ENCODE measurements around the gene ZC3H18. TPM values are rescaled to one million over a fixed set of nuclear protein-coding genes. Genes with fewer than 3 reads are reported as not detected.

ZC3H18 gene
- total and polyA plus RNA-seq, 5 donors from 2014 or later: 10.9 to 162 (median 13.6) TPM

DNA sequence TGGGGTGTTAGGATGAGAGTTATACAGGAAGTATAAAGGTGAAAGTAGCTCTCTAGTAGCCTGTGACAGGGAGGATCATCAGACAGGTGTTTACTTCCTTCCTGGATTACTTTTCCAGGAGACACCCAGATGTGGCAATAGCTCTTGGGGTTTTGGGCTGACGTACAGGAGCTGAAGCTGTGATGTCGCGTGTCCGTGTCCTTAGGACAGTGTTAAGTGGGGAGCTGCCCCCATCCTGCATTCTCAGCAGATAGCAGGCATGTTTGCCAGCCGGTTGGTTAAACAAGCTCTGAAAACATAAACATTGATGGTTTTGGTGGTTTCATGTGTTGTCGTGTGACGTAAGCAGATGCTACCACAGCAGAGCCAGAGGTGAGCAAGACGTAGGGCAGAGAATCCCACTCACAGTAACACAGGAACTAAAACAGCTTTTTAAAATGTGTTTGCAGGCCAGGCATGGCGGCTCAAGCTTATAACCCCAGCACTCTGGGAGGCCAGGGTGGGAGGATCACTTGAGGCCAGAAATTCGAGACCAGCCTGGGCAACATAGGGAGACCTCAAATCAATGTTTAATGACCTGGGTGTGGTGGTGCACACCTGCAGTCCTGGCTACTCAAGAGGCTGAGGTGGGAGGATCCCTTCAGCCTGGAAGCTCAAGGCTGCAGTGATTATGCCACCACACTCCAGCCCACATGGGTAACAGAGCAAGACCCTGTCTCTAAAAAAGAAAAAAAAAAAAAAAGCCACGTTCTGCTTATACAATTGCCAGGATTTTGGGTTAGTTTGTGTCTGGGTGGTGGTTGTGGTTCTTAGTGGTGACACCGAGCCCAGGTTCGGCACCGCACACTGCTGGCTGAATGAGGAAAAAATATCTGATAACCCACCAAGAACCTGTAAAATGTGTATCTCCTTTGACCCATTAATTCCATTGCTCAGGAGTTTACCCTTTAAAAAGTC is 49.9 kb downstream of the ZC3H18 start:
- peak; percentile 68 to 85 (median 69) for DNase-seq
- Mint-ChIP-seq H3K27me3 (no peaks in the 10 kb centered on the region), H3K4me1 (peaks cover 8 to 36% (median 27%) of the 10 kb centered on the region in 4 donors), H3K27ac (peak overlapping the region; percentile 94 to 98 (median 95)), H3K9me3 (no peaks in the 10 kb centered on the region), H3K36me3 (peaks cover 3% of the 10 kb centered on the region), H3K4me3 (peak overlapping the region; percentile 40 to 78 (median 60))
- peaks cover 30% of the 10 kb centered on the region for H3K4me1 ChIP-seq (ENCODE audit: control insufficient read depth, insufficient read depth, low read length, poor library complexity, severe bottlenecking)
- H3K4me3 ChIP-seq (ENCODE audit: low read depth, low read length): peak overlapping the region; percentile 6
- peak overlapping the region; percentile 78 for H3K27ac ChIP-seq (ENCODE audit: insufficient read depth, low read length, poor library complexity, severe bottlenecking)
- peak; percentile 78 to 87 for ATAC-seq (ENCODE audit: low read depth in 2 of 2)
- no peaks in the 10 kb centered on the region for H3K9me3 ChIP-seq (ENCODE audit: control insufficient read depth in 2 of 2, low read length in 2 of 2)
- no peaks in the 10 kb centered on the region for H3K27me3 ChIP-seq (ENCODE audit: control insufficient read depth, insufficient read depth, low read length)
- peaks cover 63% of the 10 kb centered on the region for H3K36me3 ChIP-seq (ENCODE audit: control insufficient read depth, insufficient read depth, low read length)

GRCh38 chr16:88622125-88622524 is 51.9 kb downstream of the ZC3H18 start:
- no peak overlapping the region for H3K4me3 ChIP-seq (ENCODE audit: low read depth, low read length)
- Mint-ChIP-seq H3K27ac (peak overlapping the region in 2 of 3 donors; percentile 52 to 68), H3K36me3 (peaks cover 10% of the 10 kb centered on the region), H3K27me3 (no peaks in the 10 kb centered on the region), H3K4me3 (no peak overlapping the region), H3K9me3 (no peaks in the 10 kb centered on the region), H3K4me1 (peaks cover 8 to 34% (median 21%) of the 10 kb centered on the region in 4 donors)
- ATAC-seq (ENCODE audit: low read depth in 2 of 2) (no peak), DNase-seq (no peak)
- H3K4me1 ChIP-seq (ENCODE audit: control insufficient read depth, insufficient read depth, low read length, poor library complexity, severe bottlenecking): peaks cover 33% of the 10 kb centered on the region
- H3K36me3 ChIP-seq (ENCODE audit: control insufficient read depth, insufficient read depth, low read length): peaks cover 61% of the 10 kb centered on the region
- H3K27me3 ChIP-seq (ENCODE audit: control insufficient read depth, insufficient read depth, low read length): no peaks in the 10 kb centered on the region
- H3K9me3 ChIP-seq (ENCODE audit: control insufficient read depth in 2 of 2, low read length in 2 of 2): no peaks in the 10 kb centered on the region
- peak overlapping the region; percentile 51 for H3K27ac ChIP-seq (ENCODE audit: insufficient read depth, low read length, poor library complexity, severe bottlenecking)

GRCh38 chr16:88622866-88623265 is 52.7 kb downstream of the ZC3H18 start:
- Histone ChIP-seq H3K4me3 (ENCODE audit: low read depth, low read length) (no peak overlapping the region), H3K36me3 (ENCODE audit: control insufficient read depth, insufficient read depth, low read length) (peaks cover 62% of the 10 kb centered on the region), H3K27ac (ENCODE audit: insufficient read depth, low read length, poor library complexity, severe bottlenecking) (no peak overlapping the region), H3K4me1 (ENCODE audit: control insufficient read depth, insufficient read depth, low read length, poor library complexity, severe bottlenecking) (peaks cover 33% of the 10 kb centered on the region), H3K9me3 (ENCODE audit: control insufficient read depth in 2 of 2, low read length in 2 of 2) (no peaks in the 10 kb centered on the region), H3K27me3 (ENCODE audit: control insufficient read depth, insufficient read depth, low read length) (no peaks in the 10 kb centered on the region)
- ATAC-seq (ENCODE audit: low read depth in 2 of 2) (no peak), DNase-seq (no peak)
- Mint-ChIP-seq H3K27ac (no peak overlapping the region), H3K9me3 (peaks cover 0 to 2% (median 0%) of the 10 kb centered on the region in 7 donors), H3K4me1 (peaks cover 8 to 33% (median 20%) of the 10 kb centered on the region in 4 donors), H3K27me3 (no peaks in the 10 kb centered on the region), H3K4me3 (peak overlapping the region in 1 of 4 donors; percentile 74), H3K36me3 (peaks cover 14% of the 10 kb centered on the region)

DNA sequence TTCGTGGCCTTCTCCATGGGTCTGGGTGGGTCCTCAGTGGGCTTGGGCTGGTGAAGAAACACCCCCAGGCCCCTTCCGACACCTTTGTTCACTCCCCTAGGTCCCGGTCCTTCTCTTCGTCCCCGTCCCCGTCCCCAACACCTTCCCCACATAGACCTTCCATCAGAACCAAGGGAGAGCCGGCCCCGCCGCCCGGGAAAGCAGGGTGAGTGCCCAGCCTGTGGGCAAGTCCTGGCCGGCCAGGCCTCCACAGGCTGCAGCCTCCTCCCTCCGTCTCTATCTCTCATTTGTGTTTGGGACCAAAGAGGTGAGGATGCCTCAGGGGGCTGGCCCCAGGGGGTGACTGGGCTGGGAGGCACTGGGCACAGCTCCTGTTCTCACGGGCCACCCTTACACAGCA is 53.7 kb downstream of the ZC3H18 start:
- ATAC-seq (ENCODE audit: low read depth in 2 of 2) (no peak), DNase-seq (no peak)
- peaks cover 8 to 23% (median 16%) of the 10 kb centered on the region in 4 donors for H3K4me1 Mint-ChIP-seq
- Histone ChIP-seq H3K27me3 (ENCODE audit: control insufficient read depth, insufficient read depth, low read length) (no peaks in the 10 kb centered on the region), H3K9me3 (ENCODE audit: control insufficient read depth in 2 of 2, low read length in 2 of 2) (no peaks in the 10 kb centered on the region), H3K4me1 (ENCODE audit: control insufficient read depth, insufficient read depth, low read length, poor library complexity, severe bottlenecking) (peaks cover 30% of the 10 kb centered on the region), H3K27ac (ENCODE audit: insufficient read depth, low read length, poor library complexity, severe bottlenecking) (no peak overlapping the region), H3K36me3 (ENCODE audit: control insufficient read depth, insufficient read depth, low read length) (peaks cover 63% of the 10 kb centered on the region), H3K4me3 (ENCODE audit: low read depth, low read length) (no peak overlapping the region)
- H3K36me3 Mint-ChIP-seq: peaks cover 13% of the 10 kb centered on the region
- peaks cover 0 to 2% (median 0%) of the 10 kb centered on the region in 7 donors for H3K9me3 Mint-ChIP-seq
- H3K27ac Mint-ChIP-seq: peak overlapping the region in 1 of 3 donors; percentile 15
- H3K4me3 Mint-ChIP-seq: no peak overlapping the region
- no peaks in the 10 kb centered on the region for H3K27me3 Mint-ChIP-seq

DNA sequence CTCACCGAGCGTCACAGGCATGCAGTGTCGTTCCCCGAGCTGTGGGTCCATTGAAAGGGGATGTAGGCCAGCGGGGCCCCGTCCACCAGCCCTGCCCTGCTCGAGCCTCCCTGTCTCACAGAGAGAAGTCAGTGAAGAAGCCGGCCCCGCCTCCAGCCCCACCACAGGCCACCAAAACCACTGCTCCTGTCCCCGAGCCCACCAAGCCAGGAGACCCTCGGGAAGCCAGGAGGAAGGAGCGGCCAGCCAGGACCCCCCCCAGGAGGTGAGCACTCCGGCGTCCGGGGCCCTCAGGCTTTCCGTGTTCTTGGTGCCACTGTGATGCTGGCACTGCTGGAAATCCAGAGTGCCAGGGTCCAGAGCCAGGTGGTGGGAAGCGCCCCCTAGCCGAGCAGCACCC is 54.3 kb downstream of the ZC3H18 start:
- Histone ChIP-seq H3K4me1 (ENCODE audit: control insufficient read depth, insufficient read depth, low read length, poor library complexity, severe bottlenecking) (peaks cover 24% of the 10 kb centered on the region), H3K9me3 (ENCODE audit: control insufficient read depth in 2 of 2, low read length in 2 of 2) (no peaks in the 10 kb centered on the region), H3K27me3 (ENCODE audit: control insufficient read depth, insufficient read depth, low read length) (no peaks in the 10 kb centered on the region), H3K36me3 (ENCODE audit: control insufficient read depth, insufficient read depth, low read length) (peaks cover 64% of the 10 kb centered on the region), H3K27ac (ENCODE audit: insufficient read depth, low read length, poor library complexity, severe bottlenecking) (no peak overlapping the region), H3K4me3 (ENCODE audit: low read depth, low read length) (no peak overlapping the region)
- Mint-ChIP-seq H3K4me3 (no peak overlapping the region), H3K27me3 (no peaks in the 10 kb centered on the region), H3K36me3 (peaks cover 11% of the 10 kb centered on the region), H3K27ac (no peak overlapping the region), H3K9me3 (peaks cover 0 to 2% (median 0%) of the 10 kb centered on the region in 7 donors), H3K4me1 (peaks cover 8 to 19% (median 11%) of the 10 kb centered on the region in 4 donors)
- DNase-seq (no peak), ATAC-seq (ENCODE audit: low read depth in 2 of 2) (no peak)

- no peak for ATAC-seq (ENCODE audit: low read depth in 2 of 2)
- peak in 1 of 3 donors; percentile 21 for DNase-seq
- no peaks in the 10 kb centered on the region for H3K27me3 Mint-ChIP-seq
- peaks cover 14% of the 10 kb centered on the region for H3K36me3 Mint-ChIP-seq
- Histone ChIP-seq H3K36me3 (ENCODE audit: control insufficient read depth, insufficient read depth, low read length) (peaks cover 68% of the 10 kb centered on the region), H3K4me1 (ENCODE audit: control insufficient read depth, insufficient read depth, low read length, poor library complexity, severe bottlenecking) (peaks cover 18% of the 10 kb centered on the region), H3K4me3 (ENCODE audit: low read depth, low read length) (no peak overlapping the region), H3K27ac (ENCODE audit: insufficient read depth, low read length, poor library complexity, severe bottlenecking) (no peak overlapping the region), H3K27me3 (ENCODE audit: control insufficient read depth, insufficient read depth, low read length) (no peaks in the 10 kb centered on the region), H3K9me3 (ENCODE audit: control insufficient read depth in 2 of 2, low read length in 2 of 2) (no peaks in the 10 kb centered on the region)
- H3K4me1 Mint-ChIP-seq: peaks cover 2 to 13% (median 6%) of the 10 kb centered on the region in 4 donors
- peaks cover 0 to 2% (median 0%) of the 10 kb centered on the region in 7 donors for H3K9me3 Mint-ChIP-seq
- H3K27ac Mint-ChIP-seq: no peak overlapping the region
- H3K4me3 Mint-ChIP-seq: peak overlapping the region in 1 of 4 donors; percentile 32
These were observed 54.9 kb downstream of the ZC3H18 start for GRCh38 chr16:88624977-88625576.

- Histone ChIP-seq H3K4me1 (ENCODE audit: control insufficient read depth, insufficient read depth, low read length, poor library complexity, severe bottlenecking) (peaks cover 8% of the 10 kb centered on the region), H3K4me3 (ENCODE audit: low read depth, low read length) (no peak overlapping the region), H3K27me3 (ENCODE audit: control insufficient read depth, insufficient read depth, low read length) (no peaks in the 10 kb centered on the region), H3K9me3 (ENCODE audit: control insufficient read depth in 2 of 2, low read length in 2 of 2) (no peaks in the 10 kb centered on the region), H3K36me3 (ENCODE audit: control insufficient read depth, insufficient read depth, low read length) (peaks cover 82% of the 10 kb centered on the region), H3K27ac (ENCODE audit: insufficient read depth, low read length, poor library complexity, severe bottlenecking) (no peak overlapping the region)
- DNase-seq (no peak), ATAC-seq (ENCODE audit: low read depth in 2 of 2) (no peak)
- peaks cover 18% of the 10 kb centered on the region for H3K36me3 Mint-ChIP-seq
- peaks cover 0 to 2% (median 0%) of the 10 kb centered on the region in 7 donors for H3K9me3 Mint-ChIP-seq
- H3K4me3 Mint-ChIP-seq: no peak overlapping the region
- H3K4me1 Mint-ChIP-seq: peaks cover 0 to under 1% (median 0%) of the 10 kb centered on the region in 4 donors
- no peaks in the 10 kb centered on the region for H3K27me3 Mint-ChIP-seq
- H3K27ac Mint-ChIP-seq: no peak overlapping the region
These were observed 56.4 kb downstream of the ZC3H18 start for GRCh38 chr16:88626646-88627045.
